Body of pancreas (tissue), 4 donors: ENCODE data around the gene SRGAP1. TPM values are rescaled to one million over a fixed set of nuclear protein-coding genes. Genes with fewer than 3 reads are reported as not detected.
"Not testable (repeated sequence)": the region's sequence is repeated elsewhere in the genome, so short reads cannot be mapped to it uniquely, and the experiment has no call there.

ENCODE experiments used
- ATAC-seq: fragments of 150-250 bp; one replicate; pipeline ENCODE4 v1.9.1; 2016
- DNase-seq, 4 donors: peaks; one replicate each; pipeline ENCODE4 v3.0.0-alpha.2; 2019
- H3K27ac ChIP-seq, 4 donors: fragments of 200-600 bp; sonication (generic); 1 replicate in 3 of 4; 2 replicates in 1 of 4; pipeline versions ENCODE4 v1.5.1 to v1.6.1; 2016 to 2019; ENCODE audit warnings: mild to moderate bottlenecking in 1 of 4, mixed read lengths in 1 of 4, moderate library complexity in 1 of 4
- H3K27me3 ChIP-seq, 2 donors: fragments of 200-600 bp; sonication (generic); one replicate each; pipeline ENCODE4 v1.6.0; 2016; ENCODE audit warnings: mild to moderate bottlenecking in 1 of 2
- H3K36me3 ChIP-seq, 2 donors: fragments of 200-600 bp; sonication (generic); replicated peaks in 1 of 2; 2 replicates each; pipeline ENCODE4 v1.5.1; 2016; ENCODE audit warnings: low read depth in 2 of 2; ENCODE audit not compliant: insufficient read depth in 1 of 2
- H3K4me1 ChIP-seq: fragments of 200-600 bp; sonication (generic); one replicate; pipeline ENCODE4 v1.6.0; 2016
- H3K4me3 ChIP-seq, 2 donors: fragments of 200-600 bp; sonication (generic); 1 replicate in 1 of 2; 2 replicates in 1 of 2; pipeline ENCODE4 v1.5.1; 2016 to 2019
- H3K9me3 ChIP-seq, 3 donors: fragments of 200-600 bp; sonication (generic); 1 replicate in 2 of 3; 2 replicates in 1 of 3; pipeline ENCODE4 v1.5.1; 2016
- CTCF ChIP-seq, 7 experiments: fragments of 450-650 bp in 4 of 7; fragments of 200-600 bp in 3 of 7; sonication (generic) in 3 of 7; IDR thresholded peaks; one replicate each; pipeline ENCODE4 v1.5.1; 2016 to 2019; ENCODE audit warnings: antibody characterized with exemption in 7 of 7
- POLR2A ChIP-seq, 3 donors: fragments of 450-650 bp; IDR thresholded peaks; one replicate each; pipeline ENCODE4 v1.6.1; 2016; ENCODE audit warnings: antibody characterized with exemption in 3 of 3, mild to moderate bottlenecking in 2 of 3
- WGBS, 2 donors: methylation state at CpG; one replicate each; pipeline ENCODE4 v1.1.5; 2017; 5-methylcytosine and 5-hydroxymethylcytosine counted together
- intact Hi-C: fragments of 100-400 bp; cut with DNase I; formaldehyde crosslinking; loops from one replicate; pipeline ENCODE4 v1.15.1; 2023
- total RNA-seq, 2 donors: library from RNA; depleted of rRNA; stranded (reverse); fragments of >200 nt; gene quantifications; one replicate each; pipeline ENCODE4 v1.1.0, GENCODE V29; 2016

SRGAP1 gene
- total RNA-seq, 2 donors from 2014 or later: 8.8 to 14.8 TPM

DNA sequence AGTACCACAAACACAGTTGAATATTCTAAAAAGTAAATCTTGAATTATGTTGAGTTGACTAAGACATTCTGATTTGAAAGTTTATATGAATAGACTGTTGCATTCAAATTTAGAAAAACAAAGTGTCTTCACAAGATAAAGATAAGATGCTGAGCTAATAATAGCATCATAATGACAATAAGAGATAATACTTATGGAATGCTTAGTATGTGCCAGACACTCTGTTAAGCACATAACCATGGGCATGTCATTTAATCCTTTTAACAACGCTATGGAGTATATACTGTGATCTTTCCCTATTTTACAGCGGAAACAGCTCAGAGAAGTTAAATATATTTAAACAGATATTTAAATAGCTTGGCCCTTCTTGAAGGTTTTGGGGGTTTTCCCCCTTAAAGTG is 163.4 kb downstream of the SRGAP1 start:
- Histone ChIP-seq H3K9me3 (no peaks in the 10 kb centered on the region), H3K4me3 (no peak overlapping the region), H3K36me3 (no peaks in the 10 kb centered on the region), H3K27ac (no peak overlapping the region), H3K4me1 (no peaks in the 10 kb centered on the region), H3K27me3 (no peaks in the 10 kb centered on the region)
- DNase-seq (no peak), ATAC-seq (no peak)
- intact Hi-C loops: no loop called here
- TF ChIP-seq POLR2A (IDR thresholded peaks at IDR 0.05) (no peak), CTCF (IDR thresholded peaks at IDR 0.05) (no peak)
- 90 to 98% methylated on average over 2 of the region's 2 CpGs for WGBS, 2 donors

DNA sequence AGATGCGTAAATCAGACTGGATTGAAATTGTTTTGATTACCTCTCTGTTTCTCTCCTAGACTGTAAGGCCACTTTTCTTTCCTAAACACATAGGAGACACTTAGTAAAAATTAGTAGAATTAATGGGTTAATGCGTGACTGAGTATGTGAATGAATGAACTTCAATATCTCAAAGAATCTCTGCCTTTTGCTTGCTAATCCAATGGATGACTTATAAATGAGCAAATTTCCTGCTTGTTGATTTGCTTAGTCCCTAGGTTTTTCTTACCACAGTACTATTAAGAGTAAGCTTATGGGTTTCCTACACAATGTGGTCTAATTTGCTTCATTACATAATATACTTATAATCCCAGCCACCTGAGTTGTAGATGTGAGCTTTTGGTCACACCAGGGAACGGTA is 164.1 kb downstream of the SRGAP1 start:
- TF ChIP-seq POLR2A (IDR thresholded peaks at IDR 0.05): no peak
- TF ChIP-seq CTCF (IDR thresholded peaks at IDR 0.05): no peak
- DNase-seq (no peak), ATAC-seq (no peak)
- no peaks in the 10 kb centered on the region for H3K36me3 ChIP-seq
- intact Hi-C loops: no loop called here
- no peak overlapping the region for H3K4me3 ChIP-seq
- H3K9me3 ChIP-seq: no peaks in the 10 kb centered on the region
- 64 to 77% methylated on average over 3 of the region's 3 CpGs for WGBS, 2 donors
- H3K27me3 ChIP-seq: no peaks in the 10 kb centered on the region
- H3K4me1 ChIP-seq: no peaks in the 10 kb centered on the region
- no peak overlapping the region for H3K27ac ChIP-seq

DNA sequence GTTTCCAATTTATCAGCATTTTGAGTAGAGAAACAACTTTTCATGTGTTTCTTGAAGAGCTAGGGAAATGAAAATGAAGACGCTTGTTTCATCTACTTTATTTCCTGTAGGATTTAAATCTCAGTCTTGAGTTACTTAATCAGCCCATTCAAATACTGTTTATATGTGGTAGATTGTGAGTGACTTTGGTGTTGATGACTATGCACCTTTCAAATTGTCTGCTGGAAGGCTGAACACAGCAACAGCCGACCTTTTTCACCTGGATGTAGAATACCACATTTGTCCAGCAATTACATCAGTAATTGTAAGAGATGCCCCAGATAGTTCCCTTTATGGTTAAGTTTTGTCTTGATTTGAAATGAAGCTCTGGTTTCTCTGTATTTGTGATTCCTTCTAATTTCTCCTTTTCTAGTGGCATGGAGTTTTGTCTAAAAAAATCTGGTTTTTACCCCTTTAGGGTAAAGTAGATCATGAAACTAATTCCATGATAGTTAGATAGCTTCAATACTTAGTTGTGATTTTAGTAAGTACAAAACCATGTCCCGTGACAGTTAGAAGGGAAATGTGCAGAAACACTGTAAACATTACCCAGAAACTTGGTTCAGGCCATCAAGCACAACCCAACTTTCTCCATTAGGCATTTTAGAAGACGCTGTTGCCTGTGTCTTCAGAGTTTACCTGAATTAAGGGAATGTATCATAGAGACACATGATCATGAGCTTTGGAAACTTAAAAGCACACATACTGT is 165.0 kb downstream of the SRGAP1 start:
- no peak overlapping the region for H3K4me3 ChIP-seq
- H3K27ac ChIP-seq: no peak overlapping the region
- H3K9me3 ChIP-seq: no peaks in the 10 kb centered on the region
- ATAC-seq (no peak), DNase-seq (no peak)
- no peaks in the 10 kb centered on the region for H3K27me3 ChIP-seq
- H3K4me1 ChIP-seq: no peaks in the 10 kb centered on the region
- intact Hi-C loops: no loop called here
- no peaks in the 10 kb centered on the region for H3K36me3 ChIP-seq
- TF ChIP-seq POLR2A (IDR thresholded peaks at IDR 0.05) (no peak), CTCF (IDR thresholded peaks at IDR 0.05) (no peak)
- 93 to 96% methylated on average over 4 of the region's 4 CpGs for whole genome bisulfite sequencing, 2 donors

- no peaks in the 10 kb centered on the region for H3K36me3 ChIP-seq
- H3K9me3 ChIP-seq: no peaks in the 10 kb centered on the region
- no peak for ATAC-seq
- peaks cover 5% of the 10 kb centered on the region for H3K4me1 ChIP-seq
- intact Hi-C loops: no loop called here
- 74 to 82% methylated on average over 4 of the region's 4 CpGs for WGBS, 2 donors
- TF ChIP-seq CTCF (IDR thresholded peaks at IDR 0.05) (no peak), POLR2A (IDR thresholded peaks at IDR 0.05) (no peak)
- H3K27me3 ChIP-seq: no peaks in the 10 kb centered on the region
- DNase-seq: no peak
- no peak overlapping the region for H3K4me3 ChIP-seq
- H3K27ac ChIP-seq: no peak overlapping the region
Measured at GRCh38 chr12:64010069-64010686, 165.7 kb downstream of the SRGAP1 start.

DNA sequence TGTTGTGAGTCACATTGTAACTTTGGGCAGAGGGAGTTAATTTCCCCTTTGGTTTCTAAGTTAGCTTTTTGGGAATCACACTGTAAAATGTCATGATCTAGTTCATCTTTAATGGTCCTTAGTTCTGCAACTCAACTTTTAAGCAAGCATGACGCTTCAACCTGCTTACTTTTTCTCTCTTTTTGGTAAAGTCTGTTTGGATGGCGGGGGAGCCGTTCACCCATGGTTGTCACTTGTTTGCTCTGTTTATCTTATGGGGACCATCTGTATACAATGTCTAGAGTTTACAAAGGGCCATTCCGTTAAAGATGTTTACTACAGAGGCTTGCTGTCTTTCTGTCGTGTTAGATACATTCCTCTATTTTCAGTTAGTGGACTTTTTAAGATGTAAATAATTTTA is 172.0 kb downstream of the SRGAP1 start:
- intact Hi-C loops: no loop called here
- WGBS, 2 donors: 91 to 92% methylated on average over 5 of the region's 5 CpGs
- H3K27ac ChIP-seq: no peak overlapping the region
- DNase-seq: no peak
- H3K4me3 ChIP-seq: no peak overlapping the region
- H3K36me3 ChIP-seq: peaks cover 0 to 1% of the 10 kb centered on the region in 2 donors
- no peaks in the 10 kb centered on the region for H3K27me3 ChIP-seq
- no peaks in the 10 kb centered on the region for H3K9me3 ChIP-seq
- no peak for ATAC-seq
- no peak for TF ChIP-seq CTCF (IDR thresholded peaks at IDR 0.05)
- TF ChIP-seq POLR2A (IDR thresholded peaks at IDR 0.05): no peak
- H3K4me1 ChIP-seq: peaks cover 5% of the 10 kb centered on the region

- H3K27me3 ChIP-seq, H3K4me3 ChIP-seq, ATAC-seq, intact Hi-C loops, H3K9me3 ChIP-seq, H3K36me3 ChIP-seq, H3K27ac ChIP-seq, H3K4me1 ChIP-seq, DNase-seq: not testable (repeated sequence)
- 89 to 92% methylated on average over 8 of the region's 8 CpGs for WGBS, 2 donors
Measured at GRCh38 chr12:64018116-64018515, 173.6 kb downstream of the SRGAP1 start.
